GM18868 (cell line): ENCODE data around the gene NTNG1.
A peak's percentile ranks its signal among the peaks of the same experiment; 100 is the strongest.

Experiments
- ATAC-seq: cut with Tn5 transposase; IDR thresholded peaks from one replicate; pipeline ENCODE4 v1.9.1; 2021; ENCODE audit warnings: mild to moderate bottlenecking, moderate library complexity; ENCODE audit not compliant: unreplicated experiment

The NTNG1 gene

GRCh38 chr1:107254306-107254705 lies 113.5 kb downstream of the NTNG1 start:
- ATAC-seq = no peak

GRCh38 chr1:107255469-107255868 lies 114.6 kb downstream of the NTNG1 start:
- ATAC-seq = no peak

GRCh38 chr1:107262467-107263286 lies 121.8 kb downstream of the NTNG1 start:
- no peak for ATAC-seq

GRCh38 chr1:107263291-107263915 lies 122.6 kb downstream of the NTNG1 start:
- ATAC-seq = no peak

- no peak for ATAC-seq
These were observed 123.2 kb downstream of the NTNG1 start for GRCh38 chr1:107264007-107264406.

- ATAC-seq = no peak
These were observed 123.7 kb downstream of the NTNG1 start for GRCh38 chr1:107264561-107264960.

GRCh38 chr1:107267489-107267888 lies 126.7 kb downstream of the NTNG1 start:
- no peak for ATAC-seq

GRCh38 chr1:107272321-107272720 lies 131.5 kb downstream of the NTNG1 start:
- no peak for ATAC-seq

- no peak for ATAC-seq
These were observed 132.7 kb downstream of the NTNG1 start for GRCh38 chr1:107273515-107273914.

- no peak for ATAC-seq
These were observed 133.4 kb downstream of the NTNG1 start for GRCh38 chr1:107274227-107274626.

GRCh38 chr1:107276247-107276646 lies 135.4 kb downstream of the NTNG1 start:
- ATAC-seq = no peak

GRCh38 chr1:107277022-107277421 lies 136.2 kb downstream of the NTNG1 start:
- ATAC-seq = peak; percentile 51

GRCh38 chr1:107286125-107286524 lies 145.3 kb downstream of the NTNG1 start:
- ATAC-seq = peak; percentile 65

GRCh38 chr1:107291987-107292386 lies 151.1 kb downstream of the NTNG1 start:
- ATAC-seq = no peak

- no peak for ATAC-seq
These were observed 153.2 kb downstream of the NTNG1 start for GRCh38 chr1:107293901-107294613.

GRCh38 chr1:107294686-107295085 lies 153.8 kb downstream of the NTNG1 start:
- no peak for ATAC-seq

GRCh38 chr1:107297681-107298080 lies 156.8 kb downstream of the NTNG1 start:
- no peak for ATAC-seq

GRCh38 chr1:107298526-107298925 lies 157.7 kb downstream of the NTNG1 start:
- no peak for ATAC-seq

GRCh38 chr1:107299521-107299920 lies 158.7 kb downstream of the NTNG1 start:
- no peak for ATAC-seq

- no peak for ATAC-seq
These were observed 169.1 kb downstream of the NTNG1 start for GRCh38 chr1:107309962-107310361.

GRCh38 chr1:107315652-107316051 lies 174.8 kb downstream of the NTNG1 start:
- no peak for ATAC-seq

GRCh38 chr1:107318932-107319331 lies 178.1 kb downstream of the NTNG1 start:
- ATAC-seq = no peak
